CD4-positive, alpha-beta T cell treated with Interferon alpha-2 for 1 hour (primary cell): Measurements from ENCODE around the gene RAN.
"Not testable (repeated sequence)": the region's sequence is repeated elsewhere in the genome, so short reads cannot be mapped to it uniquely, and the experiment has no call there.

Experiments
- DNase-seq, 2 donors: peaks; one replicate each; pipeline ENCODE4 v3.0.0-alpha.2; 2020 to 2022

The RAN gene

DNA sequence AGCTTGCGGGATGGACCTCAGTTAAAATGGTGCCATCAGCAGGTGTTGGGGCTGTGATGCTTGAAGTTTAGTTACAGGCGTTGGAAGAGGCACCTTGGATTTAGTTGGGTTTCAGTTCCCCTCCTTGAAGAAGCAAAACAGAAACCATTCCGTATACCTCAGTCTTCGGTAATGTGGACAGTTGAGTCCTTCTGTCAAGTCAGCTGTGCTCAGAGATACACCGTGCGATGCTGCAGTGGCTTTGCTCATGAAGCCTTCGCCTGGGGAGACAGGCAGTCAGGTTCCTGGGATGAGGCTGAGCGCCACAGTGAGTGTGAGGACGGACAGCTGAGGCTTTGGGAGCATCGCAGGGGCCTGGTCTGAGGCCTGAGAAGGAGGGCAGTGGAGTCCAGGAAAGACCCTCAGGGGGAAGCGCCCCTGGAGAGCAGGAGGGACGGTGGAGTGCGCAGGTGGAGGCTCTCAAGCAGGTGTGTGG is 7.4 kb downstream of the RAN start:
- peak in 1 of 2 donors; percentile 2 for DNase-seq

DNA sequence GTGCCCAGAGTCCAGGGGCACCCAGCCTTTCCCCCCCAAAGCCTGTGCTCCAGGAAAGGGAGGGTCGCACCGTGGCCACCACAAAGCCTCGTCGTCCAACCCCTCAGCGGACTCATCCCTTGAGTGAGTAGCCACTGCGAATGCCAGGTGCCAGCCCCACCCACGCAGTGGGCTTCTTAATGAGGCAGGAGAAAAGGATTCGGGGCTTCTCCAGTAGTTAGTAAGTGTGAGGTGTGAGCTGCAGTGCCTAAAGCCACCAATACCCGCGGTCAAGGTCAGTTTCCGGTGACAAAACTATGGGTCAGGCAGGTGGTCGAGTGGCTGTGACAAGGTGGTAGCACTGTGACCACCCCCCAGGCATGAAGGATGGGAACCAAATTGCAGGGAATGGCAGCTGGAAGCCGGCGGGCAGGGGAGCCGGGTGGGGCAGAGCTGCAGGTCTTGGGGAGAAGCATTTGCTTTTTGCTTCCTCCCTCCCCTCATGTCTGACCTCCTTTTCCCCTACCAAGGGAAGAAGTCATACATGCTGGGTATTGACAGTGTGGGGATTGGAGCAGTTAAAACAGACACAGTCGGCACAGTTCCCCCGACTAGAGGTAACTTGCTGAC is 8.0 kb downstream of the RAN start:
- no peak for DNase-seq

GRCh38 chr12:130880411-130880885 is 8.6 kb downstream of the RAN start:
- no peak for DNase-seq

- no peak for DNase-seq
Observed at GRCh38 chr12:130881046-130881445, 9.2 kb downstream of the RAN start.

- no peak for DNase-seq
Observed at GRCh38 chr12:130881548-130881947, 9.7 kb downstream of the RAN start.

GRCh38 chr12:130887190-130887589 is 15.3 kb downstream of the RAN start:
- not testable (repeated sequence) for DNase-seq

DNA sequence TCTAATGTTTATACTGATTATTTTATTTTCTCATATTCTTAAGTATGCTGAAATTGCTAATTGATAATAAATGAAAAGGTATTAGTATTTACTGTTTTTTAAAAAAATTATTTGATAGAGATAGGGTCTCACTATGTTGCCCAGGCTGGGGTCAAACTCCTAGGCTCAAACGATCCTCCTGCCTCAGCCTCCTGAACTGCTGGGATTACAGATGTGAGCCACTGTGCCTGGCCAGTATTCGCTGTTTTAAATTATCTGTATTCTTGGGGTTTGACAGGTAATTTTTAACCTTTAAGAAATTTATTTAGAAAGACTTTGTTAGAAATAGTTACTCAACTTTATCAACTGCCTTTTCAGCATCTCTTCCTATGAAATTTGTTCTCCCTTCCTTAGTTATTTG is 32.2 kb downstream of the RAN start:
- DNase-seq: no peak

GRCh38 chr12:130904936-130905455 is 33.1 kb downstream of the RAN start:
- not testable (repeated sequence) for DNase-seq

DNA sequence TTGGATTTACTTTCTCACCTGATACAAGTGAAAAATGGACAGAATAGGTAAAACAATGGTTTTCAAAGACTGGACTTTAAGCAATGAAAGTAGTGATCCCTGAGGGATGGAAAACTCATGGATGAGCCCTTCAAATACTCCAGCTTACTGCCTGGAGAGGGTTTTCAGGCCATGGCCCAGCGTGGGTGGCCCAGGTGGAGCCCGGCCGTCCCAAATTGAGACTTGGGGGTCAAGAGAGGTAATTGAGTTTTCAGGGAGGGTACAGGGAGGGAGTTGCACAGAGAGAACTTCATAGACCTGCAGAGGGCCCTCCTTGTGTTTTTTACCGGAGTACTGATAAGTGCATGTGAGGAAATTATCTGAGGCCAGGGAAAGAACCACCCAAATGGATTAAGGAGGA is 37.2 kb downstream of the RAN start:
- no peak for DNase-seq

DNA sequence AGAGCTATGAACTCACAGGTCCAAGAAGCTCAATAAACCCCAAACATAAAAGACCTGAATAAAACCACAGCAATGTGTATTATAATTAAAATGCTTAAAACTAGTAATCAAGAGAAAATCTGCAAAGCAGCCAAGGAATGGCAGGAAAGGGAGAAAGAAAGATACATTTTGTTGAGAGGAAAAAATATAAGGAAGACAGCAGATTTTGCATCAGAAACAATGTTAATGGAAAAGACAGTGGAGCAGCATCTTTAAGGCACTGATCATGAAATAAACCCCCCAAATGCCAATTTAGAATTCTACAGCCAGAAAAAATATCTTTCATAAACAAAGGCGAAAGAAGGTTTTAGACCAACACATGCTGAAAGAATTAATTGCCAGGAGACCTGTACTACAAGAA is 39.3 kb downstream of the RAN start:
- DNase-seq: no peak

GRCh38 chr12:130911933-130912332 is 40.1 kb downstream of the RAN start:
- DNase-seq: no peak

- peak; percentile 4 to 29 for DNase-seq
Observed at GRCh38 chr12:130916241-130916911, 44.5 kb downstream of the RAN start.

DNA sequence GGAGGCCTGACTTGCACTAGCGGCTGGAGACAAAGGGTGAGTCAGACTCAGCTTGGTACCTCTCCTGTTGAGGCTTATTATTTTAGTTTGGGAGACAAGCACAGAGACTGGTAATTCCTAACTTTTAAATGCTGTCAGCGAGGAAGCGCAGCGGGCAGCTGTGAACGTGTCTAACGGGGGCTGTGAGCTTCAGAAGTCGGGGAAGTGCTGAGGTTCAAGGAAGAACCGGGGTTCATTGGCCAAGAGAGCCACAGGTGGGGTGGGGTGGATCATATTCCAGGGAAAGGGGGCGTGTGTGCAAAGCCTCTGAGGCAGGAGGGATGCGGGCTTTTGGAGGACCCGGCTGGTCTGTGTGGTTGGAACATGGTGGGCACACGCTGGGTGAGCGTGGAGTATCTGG is 45.7 kb downstream of the RAN start:
- DNase-seq: no peak

- no peak for DNase-seq
Observed at GRCh38 chr12:130919086-130919485, 47.2 kb downstream of the RAN start.

DNA sequence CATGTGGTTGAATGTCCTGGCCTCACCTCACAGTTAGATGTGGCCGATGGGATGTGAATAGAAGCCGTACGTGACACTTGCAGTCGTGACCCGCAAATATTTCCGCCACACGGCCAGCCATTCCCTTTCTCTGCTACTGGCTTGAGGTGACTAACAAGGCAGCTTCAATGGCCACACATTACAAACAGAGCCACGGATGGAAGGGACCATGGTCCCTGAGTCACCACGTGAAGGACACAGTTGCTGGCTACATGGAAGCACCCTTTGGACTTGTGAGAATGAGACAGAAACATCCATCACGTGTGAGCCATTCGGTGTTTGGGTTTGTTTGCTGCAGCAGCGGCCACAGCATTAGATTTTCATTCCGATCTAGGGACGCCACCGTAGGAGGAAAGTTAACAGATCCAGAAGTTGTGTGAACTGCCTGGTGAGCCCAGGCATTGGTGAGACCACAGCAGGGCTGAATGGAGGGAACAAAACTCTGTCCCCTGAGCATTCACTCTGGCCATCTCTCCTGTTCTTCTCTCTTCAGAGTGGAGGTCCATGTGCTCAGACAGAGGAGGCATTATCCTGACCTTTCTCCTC is 48.3 kb downstream of the RAN start:
- no peak for DNase-seq

GRCh38 chr12:130920723-130921381 is 49.0 kb downstream of the RAN start:
- no peak for DNase-seq

- no peak for DNase-seq
Observed at GRCh38 chr12:130922511-130922953, 50.7 kb downstream of the RAN start.

DNA sequence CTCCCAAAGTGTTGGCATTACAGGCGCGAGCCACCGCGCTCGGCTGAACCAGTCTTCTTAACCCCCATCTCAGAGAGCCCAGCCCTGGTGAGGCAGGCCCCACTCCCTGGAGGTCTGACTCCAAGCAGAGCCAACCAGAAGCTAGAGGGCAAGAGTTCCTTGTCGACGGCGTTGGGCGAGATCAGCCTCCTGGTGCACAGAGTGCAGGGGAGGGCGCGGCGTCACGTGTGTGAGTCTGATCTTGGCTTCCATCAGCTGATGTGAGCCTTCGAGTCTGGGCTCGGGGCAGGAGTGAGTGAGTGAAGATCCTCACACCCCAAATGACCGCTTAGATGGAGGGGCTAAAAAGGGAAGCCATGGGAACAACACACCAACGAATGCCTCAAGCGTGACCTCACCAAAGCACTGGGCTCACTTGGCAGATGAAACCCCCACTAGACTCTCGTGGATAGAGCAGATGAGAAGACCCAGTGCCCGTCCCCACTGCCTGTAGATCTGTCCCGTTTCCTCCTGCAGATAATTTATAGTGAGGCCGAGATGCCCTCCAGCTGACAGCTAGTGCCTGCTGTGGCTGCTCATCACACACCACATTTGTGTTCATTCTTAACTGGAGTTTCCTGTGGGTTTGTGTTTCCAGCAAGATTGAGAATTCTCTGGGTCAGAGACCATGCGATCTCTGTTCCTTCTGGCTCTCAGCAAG is 53.2 kb downstream of the RAN start:
- DNase-seq: no peak

DNA sequence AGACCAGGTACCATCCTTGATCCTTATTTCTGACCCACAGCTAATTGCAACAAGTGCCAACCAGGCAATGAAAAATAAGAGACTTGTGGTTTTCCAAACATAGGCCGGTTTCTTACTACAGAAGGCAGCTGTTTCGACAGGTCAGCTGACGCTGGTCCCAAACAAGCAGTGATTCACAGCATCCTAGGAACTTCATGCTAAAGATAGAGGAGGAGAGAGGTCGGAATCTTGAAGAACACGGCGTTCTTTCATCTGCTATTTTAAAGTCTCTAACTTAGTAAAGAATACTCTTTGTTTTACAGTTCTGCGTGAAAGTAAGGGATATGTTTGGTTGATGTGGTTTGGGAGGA is 53.8 kb downstream of the RAN start:
- no peak for DNase-seq
